SK-N-SH treated with all-trans-retinoic acid at 6 μM for 48 hours (cell line): ENCODE results near the gene TRPV4.

Experiments used
- ATAC-seq: fragments of 200-7000 bp; cut with Tn5 transposase; 3 replicates; pipeline ENCODE4 v1.9.1; 2020; ENCODE audit warnings: mild to moderate bottlenecking, moderate library complexity
- ARNTL ChIP-seq: fragments of 450-650 bp; formaldehyde crosslinking; IDR thresholded peaks from 2 replicates; pipeline ENCODE4 v1.5.0; 2020; ENCODE audit warnings: low read depth, mild to moderate bottlenecking, moderate library complexity, borderline replicate concordance
- BACH2 ChIP-seq: fragments of 250-450 bp; sonication (Bioruptor Pico); IDR thresholded peaks from 2 replicates; pipeline ENCODE4 v1.9.0; 2021; ENCODE audit warnings: mild to moderate bottlenecking, borderline replicate concordance
- CSDC2 ChIP-seq: fragments of 250-450 bp; sonication (Bioruptor Pico); IDR thresholded peaks from 2 replicates; pipeline ENCODE4 v1.5.0; 2020; ENCODE audit warnings: mild to moderate bottlenecking, moderate library complexity
- CSRNP3 ChIP-seq: fragments of 250-450 bp; sonication (Bioruptor Pico); IDR thresholded peaks from 2 replicates; pipeline ENCODE4 v1.5.1; 2021; ENCODE audit warnings: mild to moderate bottlenecking, moderate library complexity
- ESRRG ChIP-seq: fragments of 250-450 bp; sonication (Bioruptor Pico); IDR thresholded peaks from 2 replicates; pipeline ENCODE4 v1.6.1; 2021; ENCODE audit warnings: mild to moderate bottlenecking
- GLIS3 ChIP-seq: fragments of 250-450 bp; sonication (Bioruptor Pico); IDR thresholded peaks from 2 replicates; pipeline ENCODE4 v1.5.0; 2020; ENCODE audit warnings: mild to moderate bottlenecking, moderate library complexity
- ISL1 ChIP-seq: fragments of 250-450 bp; sonication (Bioruptor Pico); IDR thresholded peaks from 2 replicates; pipeline ENCODE4 v2.1.2; 2022; ENCODE audit warnings: mild to moderate bottlenecking, moderate library complexity
- OSR1 ChIP-seq: fragments of 250-450 bp; sonication (Bioruptor Pico); IDR thresholded peaks from 2 replicates; pipeline ENCODE4 v1.8.0; 2022; ENCODE audit warnings: moderate library complexity, mild to moderate bottlenecking, inconsistent platforms
- PATZ1 ChIP-seq: fragments of 250-450 bp; sonication (Bioruptor Pico); IDR thresholded peaks from 2 replicates; pipeline ENCODE4 v1.8.0; 2020; ENCODE audit warnings: mild to moderate bottlenecking, moderate library complexity, borderline replicate concordance
- POU6F1 ChIP-seq: fragments of 250-450 bp; sonication (Bioruptor Pico); IDR thresholded peaks from 2 replicates; pipeline ENCODE4 v1.8.0; 2021; ENCODE audit warnings: low read depth, mild to moderate bottlenecking, moderate library complexity, borderline replicate concordance
- PPARA ChIP-seq: fragments of 250-450 bp; sonication (Bioruptor Pico); IDR thresholded peaks from 2 replicates; pipeline ENCODE4 v1.5.0; 2020; ENCODE audit warnings: mild to moderate bottlenecking, borderline replicate concordance
- SNAI2 ChIP-seq: fragments of 250-450 bp; sonication (Bioruptor Pico); IDR thresholded peaks from 2 replicates; pipeline ENCODE4 v1.5.0; 2020; ENCODE audit warnings: mild to moderate bottlenecking, moderate library complexity
- TCF4 ChIP-seq: fragments of 250-450 bp; sonication (Bioruptor Pico); IDR thresholded peaks from 2 replicates; pipeline ENCODE4 v1.8.0; 2021; ENCODE audit warnings: mild to moderate bottlenecking, moderate library complexity, borderline replicate concordance
- TOX ChIP-seq: fragments of 250-450 bp; sonication (Bioruptor Pico); IDR thresholded peaks from 2 replicates; pipeline ENCODE4 v1.8.0; 2021; ENCODE audit warnings: mild to moderate bottlenecking, moderate library complexity, borderline replicate concordance
- ZC3H10 ChIP-seq: fragments of 250-450 bp; sonication (Bioruptor Pico); IDR thresholded peaks from 2 replicates; pipeline ENCODE4 v1.5.1; 2021; ENCODE audit warnings: mild to moderate bottlenecking, moderate library complexity
- ZFP3 ChIP-seq: fragments of 250-450 bp; sonication (Bioruptor Pico); IDR thresholded peaks from 2 replicates; pipeline ENCODE4 v1.5.0; 2020; ENCODE audit warnings: mild to moderate bottlenecking, moderate library complexity
- ZFP30 ChIP-seq: fragments of 450-650 bp; formaldehyde crosslinking; IDR thresholded peaks from 2 replicates; pipeline ENCODE4 v1.5.0; 2022; ENCODE audit warnings: mild to moderate bottlenecking, moderate library complexity
- ZNF565 ChIP-seq: fragments of 450-650 bp; formaldehyde crosslinking; conservative IDR thresholded peaks from 2 replicates; pipeline ENCODE4 v1.5.0; 2020; ENCODE audit warnings: low read depth, mild to moderate bottlenecking, moderate library complexity
- ZNF70 ChIP-seq: fragments of 450-650 bp; formaldehyde crosslinking; IDR thresholded peaks from 2 replicates; pipeline ENCODE4 v1.5.0; 2020; ENCODE audit warnings: mild to moderate bottlenecking, moderate library complexity
- ZNF8 ChIP-seq: fragments of 450-650 bp; formaldehyde crosslinking; IDR thresholded peaks from 2 replicates; pipeline ENCODE4 v1.5.0; 2020; ENCODE audit warnings: mild to moderate bottlenecking, moderate library complexity
- TF ChIP-seq, protein P1 (sequence below): fragments of 250-450 bp; sonication (Bioruptor Pico); IDR thresholded peaks from 2 replicates; pipeline ENCODE4 v1.5.0; 2020; ENCODE audit warnings: mild to moderate bottlenecking, moderate library complexity
- TF ChIP-seq, protein P2 (sequence below): fragments of 250-450 bp; sonication (Bioruptor Pico); IDR thresholded peaks from 2 replicates; pipeline ENCODE4 v1.5.1; 2020; ENCODE audit warnings: low read depth, mild to moderate bottlenecking, moderate library complexity

Gene TRPV4

GRCh38 chr12:109782326-109782703, 50.9 kb downstream of the TRPV4 start:
- peak; percentile 10; the same call in 1 of the 3 replicates for ATAC-seq
- TF ChIP-seq ESRRG (CRISPR knock-in tag) (no peak), ZFP3 (CRISPR knock-in tag) (no peak), SNAI2 (no peak), ISL1 (no peak), ZNF565 (no peak), ZNF8 (CRISPR knock-in tag) (no peak), OSR1 (CRISPR knock-in tag) (no peak), PATZ1 (CRISPR knock-in tag) (no peak)

- TF ChIP-seq ARNTL (no peak), ZFP30 (CRISPR knock-in tag) (no peak), CSRNP3 (CRISPR knock-in tag) (no peak), ZNF70 (no peak), ESRRG (CRISPR knock-in tag) (no peak), GLIS3 (CRISPR knock-in tag) (no peak), OSR1 (CRISPR knock-in tag) (no peak), ZNF8 (CRISPR knock-in tag) (no peak), TOX (CRISPR knock-in tag) (no peak), POU6F1 (CRISPR knock-in tag) (no peak), BACH2 (CRISPR knock-in tag) (no peak), TCF4 (CRISPR knock-in tag) (no peak), ZFP3 (CRISPR knock-in tag) (no peak), ZNF565 (no peak), ISL1 (no peak), PPARA (no peak), ZC3H10 (CRISPR knock-in tag) (no peak)
- TF ChIP-seq, protein P1, sequence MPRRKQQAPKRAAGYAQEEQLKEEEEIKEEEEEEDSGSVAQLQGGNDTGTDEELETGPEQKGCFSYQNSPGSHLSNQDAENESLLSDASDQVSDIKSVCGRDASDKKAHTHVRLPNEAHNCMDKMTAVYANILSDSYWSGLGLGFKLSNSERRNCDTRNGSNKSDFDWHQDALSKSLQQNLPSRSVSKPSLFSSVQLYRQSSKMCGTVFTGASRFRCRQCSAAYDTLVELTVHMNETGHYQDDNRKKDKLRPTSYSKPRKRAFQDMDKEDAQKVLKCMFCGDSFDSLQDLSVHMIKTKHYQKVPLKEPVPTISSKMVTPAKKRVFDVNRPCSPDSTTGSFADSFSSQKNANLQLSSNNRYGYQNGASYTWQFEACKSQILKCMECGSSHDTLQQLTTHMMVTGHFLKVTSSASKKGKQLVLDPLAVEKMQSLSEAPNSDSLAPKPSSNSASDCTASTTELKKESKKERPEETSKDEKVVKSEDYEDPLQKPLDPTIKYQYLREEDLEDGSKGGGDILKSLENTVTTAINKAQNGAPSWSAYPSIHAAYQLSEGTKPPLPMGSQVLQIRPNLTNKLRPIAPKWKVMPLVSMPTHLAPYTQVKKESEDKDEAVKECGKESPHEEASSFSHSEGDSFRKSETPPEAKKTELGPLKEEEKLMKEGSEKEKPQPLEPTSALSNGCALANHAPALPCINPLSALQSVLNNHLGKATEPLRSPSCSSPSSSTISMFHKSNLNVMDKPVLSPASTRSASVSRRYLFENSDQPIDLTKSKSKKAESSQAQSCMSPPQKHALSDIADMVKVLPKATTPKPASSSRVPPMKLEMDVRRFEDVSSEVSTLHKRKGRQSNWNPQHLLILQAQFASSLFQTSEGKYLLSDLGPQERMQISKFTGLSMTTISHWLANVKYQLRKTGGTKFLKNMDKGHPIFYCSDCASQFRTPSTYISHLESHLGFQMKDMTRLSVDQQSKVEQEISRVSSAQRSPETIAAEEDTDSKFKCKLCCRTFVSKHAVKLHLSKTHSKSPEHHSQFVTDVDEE (CRISPR knock-in tag), result no peak
- TF ChIP-seq, protein P2, sequence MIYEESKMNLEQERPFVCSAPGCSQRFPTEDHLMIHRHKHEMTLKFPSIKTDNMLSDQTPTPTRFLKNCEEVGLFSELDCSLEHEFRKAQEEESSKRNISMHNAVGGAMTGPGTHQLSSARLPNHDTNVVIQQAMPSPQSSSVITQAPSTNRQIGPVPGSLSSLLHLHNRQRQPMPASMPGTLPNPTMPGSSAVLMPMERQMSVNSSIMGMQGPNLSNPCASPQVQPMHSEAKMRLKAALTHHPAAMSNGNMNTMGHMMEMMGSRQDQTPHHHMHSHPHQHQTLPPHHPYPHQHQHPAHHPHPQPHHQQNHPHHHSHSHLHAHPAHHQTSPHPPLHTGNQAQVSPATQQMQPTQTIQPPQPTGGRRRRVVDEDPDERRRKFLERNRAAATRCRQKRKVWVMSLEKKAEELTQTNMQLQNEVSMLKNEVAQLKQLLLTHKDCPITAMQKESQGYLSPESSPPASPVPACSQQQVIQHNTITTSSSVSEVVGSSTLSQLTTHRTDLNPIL (CRISPR knock-in tag), result no peak
- no peak for ATAC-seq
Measured at GRCh38 chr12:109781668-109782325, 51.4 kb downstream of the TRPV4 start.

GRCh38 chr12:109779382-109779781, 53.8 kb downstream of the TRPV4 start:
- ATAC-seq, result no peak
- no peak for TF ChIP-seq CSRNP3 (CRISPR knock-in tag)
- no peak for TF ChIP-seq ARNTL
- TF ChIP-seq, protein P1 (CRISPR knock-in tag), result no peak
- TF ChIP-seq CSDC2 (CRISPR knock-in tag), result no peak
- TF ChIP-seq ZNF8 (CRISPR knock-in tag), result no peak
- no peak for TF ChIP-seq TOX (CRISPR knock-in tag)
- no peak for TF ChIP-seq PPARA
- TF ChIP-seq PATZ1 (CRISPR knock-in tag), result no peak
